ENCODE measurements around the gene CD300LF. TPM values are rescaled to one million over a fixed set of nuclear protein-coding genes. Genes with fewer than 3 reads are reported as not detected.

The CD300LF gene
- total RNA-seq, 1 experiment from 2014 or later, result not detected

- no peak for TF ChIP-seq ZNF138 (CRISPR knock-in tag; conservative IDR thresholded peaks at IDR 0.05)
Observed at GRCh38 chr17:74744349-74744713, 31.6 kb upstream of the CD300LF start (continued).

- POLR2A ChIA-PET, result no interaction called here
Observed at GRCh38 chr17:74743755-74744154, 31.0 kb upstream of the CD300LF start.

DNA sequence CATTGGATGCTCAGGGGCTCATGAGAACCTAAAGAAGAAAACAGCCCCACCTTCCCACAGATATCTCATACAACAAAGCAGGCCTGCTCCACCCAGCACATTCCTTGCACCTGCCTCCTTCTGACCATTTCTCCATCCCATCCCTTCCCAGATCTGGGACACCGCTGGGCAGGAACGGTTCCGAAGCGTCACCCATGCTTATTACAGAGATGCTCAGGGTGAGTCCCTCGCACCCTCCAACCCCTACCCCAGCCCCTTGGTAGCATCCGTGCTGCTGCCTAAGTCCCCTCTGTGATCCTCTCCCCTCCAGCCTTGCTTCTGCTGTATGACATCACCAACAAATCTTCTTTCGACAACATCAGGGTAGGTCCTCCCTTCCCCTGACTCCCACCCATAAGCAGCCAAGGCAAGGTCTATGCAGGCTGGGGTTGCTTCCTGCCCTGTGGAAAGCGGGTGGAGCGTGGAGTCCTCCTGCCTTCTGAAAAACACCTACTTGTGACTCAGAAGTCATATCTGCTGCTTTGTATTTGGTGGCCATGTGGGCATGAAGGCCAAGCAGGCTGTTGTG is 30.3 kb upstream of the CD300LF start:
- CTCF ChIA-PET, result interaction anchor here (1.3 to 2.5 kb wide), 3 partner anchors 28 to 119 kb away, joined by 6 to 22 read pairs (median 11); no protein-coding TSS in a partner anchor
- H3K36me3 Mint-ChIP-seq, result no peaks in the 10 kb centered on the region
- ATAC-seq, result no peak
- peaks cover 7% of the 10 kb centered on the region; the same call in 1 of the 2 replicates for H3K9me3 Mint-ChIP-seq
- peaks cover 6% of the 10 kb centered on the region for H3K27me3 Mint-ChIP-seq (ENCODE audit: low read depth)
- DNase-seq (ENCODE audit: low spot score), result no peak
- H3K27ac Mint-ChIP-seq, result no peak overlapping the region
- H3K4me1 Mint-ChIP-seq, result peaks cover 58% of the 10 kb centered on the region
- POLR2A ChIA-PET, result no interaction called here
- H3K4me3 Mint-ChIP-seq, result no peak overlapping the region
- TF ChIP-seq ZNF317 (CRISPR knock-in tag; IDR thresholded peaks at IDR 0.05; ENCODE audit: borderline replicate concordance, low read depth), result no peak
- TF ChIP-seq ERG (CRISPR knock-in tag; IDR thresholded peaks at IDR 0.05), result no peak
- no peak for TF ChIP-seq NFE2L1 (CRISPR knock-in tag; IDR thresholded peaks at IDR 0.05)
- TF ChIP-seq, protein P1, sequence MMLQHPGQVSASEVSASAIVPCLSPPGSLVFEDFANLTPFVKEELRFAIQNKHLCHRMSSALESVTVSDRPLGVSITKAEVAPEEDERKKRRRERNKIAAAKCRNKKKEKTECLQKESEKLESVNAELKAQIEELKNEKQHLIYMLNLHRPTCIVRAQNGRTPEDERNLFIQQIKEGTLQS (CRISPR knock-in tag; conservative IDR thresholded peaks at IDR 0.05), result no peak
- TF ChIP-seq MXD4 (CRISPR knock-in tag; IDR thresholded peaks at IDR 0.05; ENCODE audit: borderline replicate concordance), result no peak
- TF ChIP-seq ZNF219 (CRISPR knock-in tag; IDR thresholded peaks at IDR 0.05; ENCODE audit: borderline replicate concordance), result no peak
- TF ChIP-seq ATF2 (CRISPR knock-in tag; IDR thresholded peaks at IDR 0.05; ENCODE audit: borderline replicate concordance, low read depth), result no peak
- no peak for TF ChIP-seq ATF6 (CRISPR knock-in tag; IDR thresholded peaks at IDR 0.05)

More at GRCh38 chr17:74743755-74744154, 31.0 kb upstream of the CD300LF start:
- CTCF ChIA-PET, result interaction anchor here (0.8 to 4.5 kb wide), 16 partner anchors 7 to 364 kb away, joined by 3 to 262 read pairs (median 17); partner anchors contain the start of genes GRIN2C, NAT9 and RAB37
- DNase-seq (ENCODE audit: low spot score) (no peak), ATAC-seq (no peak)
- Mint-ChIP-seq H3K36me3 (no peaks in the 10 kb centered on the region), H3K4me3 (no peak overlapping the region), H3K9me3 (peaks cover 7% of the 10 kb centered on the region; the same call in 1 of the 2 replicates), H3K27ac (no peak overlapping the region), H3K27me3 (ENCODE audit: low read depth) (peaks cover 6% of the 10 kb centered on the region), H3K4me1 (peaks cover 52% of the 10 kb centered on the region)
- no peak for TF ChIP-seq CTCF (IDR thresholded peaks at IDR 0.05)
- TF ChIP-seq, protein P2, sequence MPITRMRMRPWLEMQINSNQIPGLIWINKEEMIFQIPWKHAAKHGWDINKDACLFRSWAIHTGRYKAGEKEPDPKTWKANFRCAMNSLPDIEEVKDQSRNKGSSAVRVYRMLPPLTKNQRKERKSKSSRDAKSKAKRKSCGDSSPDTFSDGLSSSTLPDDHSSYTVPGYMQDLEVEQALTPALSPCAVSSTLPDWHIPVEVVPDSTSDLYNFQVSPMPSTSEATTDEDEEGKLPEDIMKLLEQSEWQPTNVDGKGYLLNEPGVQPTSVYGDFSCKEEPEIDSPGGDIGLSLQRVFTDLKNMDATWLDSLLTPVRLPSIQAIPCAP (CRISPR knock-in tag; IDR thresholded peaks at IDR 0.05), result no peak
- no peak for TF ChIP-seq USF1 (CRISPR knock-in tag; IDR thresholded peaks at IDR 0.05)
- no peak for TF ChIP-seq GRHL2 (CRISPR knock-in tag; IDR thresholded peaks at IDR 0.05; ENCODE audit: insufficient replicate concordance, severe bottlenecking)
- TF ChIP-seq SP1 (CRISPR knock-in tag; conservative IDR thresholded peaks at IDR 0.05), result no peak
- TF ChIP-seq ESRRA (CRISPR knock-in tag; IDR thresholded peaks at IDR 0.05; ENCODE audit: borderline replicate concordance), result no peak
- TF ChIP-seq GABPB1 (CRISPR knock-in tag; IDR thresholded peaks at IDR 0.05), result no peak
- TF ChIP-seq GTF2I (CRISPR knock-in tag; conservative IDR thresholded peaks at IDR 0.05), result no peak
- no peak for TF ChIP-seq FOXJ3 (CRISPR knock-in tag; IDR thresholded peaks at IDR 0.05; ENCODE audit: borderline replicate concordance)
- no peak for TF ChIP-seq MYBL2 (CRISPR knock-in tag; IDR thresholded peaks at IDR 0.05)
- TF ChIP-seq EMX1 (CRISPR knock-in tag; IDR thresholded peaks at IDR 0.05), result no peak
- TF ChIP-seq ELF4 (CRISPR knock-in tag; IDR thresholded peaks at IDR 0.05; ENCODE audit: low read depth), result no peak
- TF ChIP-seq NFATC4 (CRISPR knock-in tag; IDR thresholded peaks at IDR 0.05), result no peak
- TF ChIP-seq, protein P3, sequence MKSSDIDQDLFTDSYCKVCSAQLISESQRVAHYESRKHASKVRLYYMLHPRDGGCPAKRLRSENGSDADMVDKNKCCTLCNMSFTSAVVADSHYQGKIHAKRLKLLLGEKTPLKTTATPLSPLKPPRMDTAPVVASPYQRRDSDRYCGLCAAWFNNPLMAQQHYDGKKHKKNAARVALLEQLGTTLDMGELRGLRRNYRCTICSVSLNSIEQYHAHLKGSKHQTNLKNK (CRISPR knock-in tag; IDR thresholded peaks at IDR 0.05), result no peak
- TF ChIP-seq, protein P1 (CRISPR knock-in tag; conservative IDR thresholded peaks at IDR 0.05), result no peak
